Bone marrow (tissue), 2 donors: Measurements from ENCODE around the gene TDRD5.
"Not testable (repeated sequence)": the region's sequence is repeated elsewhere in the genome, so short reads cannot be mapped to it uniquely, and the experiment has no call there.

Experiments used
- DNase-seq, 2 donors: peaks; one replicate each; lab custom pipeline; 2025; lab: John Stamatoyannopoulos, UW

The TDRD5 gene

DNA sequence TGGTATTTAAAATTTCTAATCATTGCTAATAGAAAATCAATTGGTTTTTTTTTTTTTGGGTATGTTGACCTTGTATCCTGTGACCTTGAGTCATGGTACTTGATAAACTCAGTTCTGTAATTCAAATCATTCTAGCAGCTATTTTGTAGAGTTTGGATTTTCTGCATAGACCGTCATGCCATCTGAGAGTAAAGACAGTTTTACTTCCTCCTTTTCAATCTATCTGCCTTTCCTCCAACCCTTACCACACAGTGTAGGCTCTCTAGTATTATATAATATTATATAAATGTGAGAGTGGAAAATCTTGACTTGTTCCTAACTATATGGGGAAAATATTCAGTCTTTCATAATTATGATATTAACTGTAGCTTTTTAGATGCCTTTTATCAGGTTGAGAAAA lies 7.0 kb downstream of the TDRD5 start:
- DNase-seq, result no peak

GRCh38 chr1:179599623-179600249 lies 8.1 kb downstream of the TDRD5 start:
- no peak for DNase-seq

GRCh38 chr1:179601093-179601492 lies 9.5 kb downstream of the TDRD5 start:
- DNase-seq, result no peak

GRCh38 chr1:179612361-179612760 lies 20.7 kb downstream of the TDRD5 start:
- no peak for DNase-seq

DNA sequence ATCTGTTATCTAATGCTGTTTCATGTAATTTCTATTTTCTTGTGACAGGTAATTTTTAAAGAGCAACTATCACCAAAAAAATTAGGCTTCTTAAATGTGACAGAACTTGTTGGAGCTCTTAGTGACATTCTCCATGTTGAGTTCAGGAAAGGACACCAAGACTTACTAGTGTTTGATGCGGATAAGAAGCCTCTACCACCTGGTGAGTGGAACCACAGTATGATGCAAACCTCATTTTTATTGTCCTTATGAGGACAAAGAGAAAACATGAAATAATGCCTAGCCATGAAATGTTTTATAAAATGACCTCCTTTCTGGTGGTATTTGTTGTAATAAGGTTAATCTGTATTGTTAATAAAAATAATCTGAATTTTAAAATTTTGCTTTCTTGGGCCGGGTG lies 39.1 kb downstream of the TDRD5 start:
- no peak for DNase-seq

DNA sequence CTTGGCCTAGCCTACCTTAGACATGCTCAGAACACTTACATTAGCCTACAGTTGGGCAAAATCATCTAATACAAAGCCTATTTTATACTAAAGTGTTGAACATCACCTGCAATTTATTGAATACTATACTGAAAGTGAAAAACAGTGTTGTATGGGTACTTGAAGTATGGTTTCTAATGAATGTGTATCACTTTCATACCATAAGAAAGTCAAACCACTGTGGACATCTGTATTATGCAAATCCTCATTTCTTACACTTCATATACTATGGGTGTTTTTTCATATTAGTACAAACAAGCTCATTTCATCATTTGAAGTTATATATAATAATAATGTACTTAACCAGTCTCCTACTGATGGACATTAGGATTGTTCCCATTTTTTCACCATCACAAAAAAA lies 41.2 kb downstream of the TDRD5 start:
- DNase-seq, result no peak

- no peak for DNase-seq
Observed at GRCh38 chr1:179637211-179637860, 45.7 kb downstream of the TDRD5 start.

GRCh38 chr1:179661018-179661417 lies 69.4 kb downstream of the TDRD5 start:
- no peak for DNase-seq

DNA sequence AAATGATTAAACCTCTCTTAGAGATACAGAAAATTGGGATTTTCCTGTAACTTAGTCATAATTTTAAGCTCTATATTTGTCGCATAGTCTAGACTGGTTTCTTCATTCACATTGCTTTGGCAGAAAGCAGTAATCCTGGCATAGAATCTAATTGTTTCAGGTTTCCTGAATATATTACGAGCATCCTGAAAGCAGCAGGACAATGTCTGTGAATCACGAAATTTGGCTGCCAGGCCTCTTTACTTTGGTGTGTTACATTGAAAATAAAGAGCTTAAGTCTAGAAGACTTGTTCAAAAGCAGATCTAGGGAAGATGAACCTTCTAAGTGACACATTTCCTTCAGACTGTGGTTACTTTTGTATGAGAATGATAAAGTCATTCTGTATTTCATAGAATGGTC lies 72.2 kb downstream of the TDRD5 start:
- no peak for DNase-seq

- no peak for DNase-seq
Observed at GRCh38 chr1:179677882-179678281, 86.2 kb downstream of the TDRD5 start.

GRCh38 chr1:179694530-179694929 lies 102.9 kb downstream of the TDRD5 start:
- DNase-seq, result not testable (repeated sequence)

- no peak for DNase-seq
Observed at GRCh38 chr1:179702946-179703539, 111.4 kb downstream of the TDRD5 start.

DNA sequence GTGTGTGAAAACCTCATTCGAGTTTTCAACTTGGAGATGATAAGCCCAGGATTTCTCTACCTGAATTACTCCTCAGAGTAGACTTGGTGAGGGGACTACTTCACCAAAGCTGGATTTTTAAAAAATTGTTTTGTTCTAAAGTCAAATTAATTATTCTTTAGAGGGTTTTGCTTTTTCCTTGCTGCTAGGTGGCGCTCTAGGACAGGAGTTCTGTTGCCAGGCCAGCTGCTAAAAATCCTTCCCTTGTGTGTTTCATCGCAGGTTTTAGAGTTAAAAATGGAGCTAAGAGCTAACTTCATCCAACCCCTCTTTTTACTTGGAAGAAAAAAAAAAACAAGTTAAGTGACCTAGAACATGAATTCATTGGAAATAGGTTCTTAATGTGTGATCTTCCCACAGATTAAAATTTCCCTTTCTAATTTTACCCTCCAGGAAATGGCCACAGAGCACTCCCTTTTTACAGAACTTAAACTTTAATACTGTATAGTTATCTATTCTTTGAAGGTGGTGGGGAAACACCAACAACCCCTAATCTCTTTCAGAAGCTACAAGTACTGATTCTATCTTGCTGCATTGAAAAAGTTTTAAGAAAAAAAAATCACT lies 114.8 kb downstream of the TDRD5 start:
- peak in 1 of 2 donors; percentile 61 for DNase-seq

GRCh38 chr1:179707406-179707805 lies 115.8 kb downstream of the TDRD5 start:
- DNase-seq, result no peak

GRCh38 chr1:179708434-179709195 lies 117.0 kb downstream of the TDRD5 start:
- DNase-seq, result no peak

- DNase-seq, result no peak
Observed at GRCh38 chr1:179709841-179710329, 118.3 kb downstream of the TDRD5 start.

GRCh38 chr1:179714159-179714558 lies 122.5 kb downstream of the TDRD5 start:
- DNase-seq, result no peak

- DNase-seq, result no peak
Observed at GRCh38 chr1:179714623-179715022, 123.0 kb downstream of the TDRD5 start.

- DNase-seq, result no peak
Observed at GRCh38 chr1:179719272-179719671, 127.6 kb downstream of the TDRD5 start.

- no peak for DNase-seq
Observed at GRCh38 chr1:179728271-179728670, 136.6 kb downstream of the TDRD5 start.

DNA sequence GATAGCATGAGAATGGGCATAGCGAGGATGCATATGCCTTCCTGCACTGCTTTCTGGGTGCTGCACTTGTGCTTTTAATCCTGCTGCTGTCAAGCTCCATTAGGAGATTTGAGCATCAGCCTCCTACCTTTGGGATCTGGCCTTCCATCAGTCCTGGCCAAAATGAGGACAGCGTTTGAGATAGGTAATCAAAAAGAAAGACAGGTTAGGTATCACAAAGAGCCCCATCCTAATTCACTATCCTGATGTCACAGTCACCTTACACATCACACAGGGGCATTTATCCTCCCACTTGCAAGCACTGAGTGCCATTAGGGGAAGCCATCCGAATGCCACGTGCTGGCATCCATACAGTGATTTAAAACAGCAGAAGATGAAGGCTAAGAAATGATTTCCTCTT lies 138.2 kb downstream of the TDRD5 start:
- no peak for DNase-seq

- no peak for DNase-seq
Observed at GRCh38 chr1:179731643-179732042, 140.0 kb downstream of the TDRD5 start.
